IMR-90 (cell line): ENCODE measurements around the gene PRMT1. TPM values are rescaled to one million over a fixed set of nuclear protein-coding genes. Genes with fewer than 3 reads are reported as not detected.

Experiments
- ATAC-seq: fragments of 200-7000 bp; cut with Tn5 transposase; 2 replicates; pipeline ENCODE4 v1.9.1; 2020; ENCODE audit warnings: low read depth, mild to moderate bottlenecking, moderate library complexity
- BruUV-seq: library from RNA; stranded (reverse); fragments of 400-500 nt; replicated peaks from 2 replicates; lab custom pipeline; 2021; lab: Mats Ljungman, UMichigan
- CTCF ChIA-PET: fragments of 300-600 bp; formaldehyde crosslinking; extraction: SDS; loops from one replicate; lab custom pipeline; 2021; ENCODE audit warnings: antibody characterized with exemption; lab: Yijun Ruan, JAX
- POLR2A ChIA-PET: fragments of 300-600 bp; sonication (Branson Sonifier 250); formaldehyde crosslinking; loops from one replicate; lab custom pipeline; 2022; ENCODE audit warnings: antibody characterized with exemption; ENCODE audit not compliant: unreplicated experiment; lab: Charles Lee
- DNase-seq: peaks from one replicate; pipeline ENCODE4 v3.0.0; 2013
- H2AFZ ChIP-seq: replicated peaks from 2 replicates; pipeline ENCODE3; 2013; ENCODE audit warnings: low read length, mild to moderate bottlenecking; ENCODE audit not compliant: poor library complexity
- H2AK5ac ChIP-seq: 2 replicates; pipeline ENCODE4 v1.6.1; 2013; ENCODE audit warnings: low read depth, low read length, inconsistent platforms
- H2AK9ac ChIP-seq: replicated peaks from 2 replicates; pipeline ENCODE3; 2013; ENCODE audit warnings: mild to moderate bottlenecking, low read depth, low read length, moderate library complexity; ENCODE audit not compliant: poor library complexity
- H2BK120ac ChIP-seq: 2 replicates; pipeline ENCODE4 v1.6.1; 2013; ENCODE audit warnings: low read depth, low read length, inconsistent platforms
- H2BK15ac ChIP-seq: 3 replicates; pipeline ENCODE4 v1.6.1; 2013; ENCODE audit warnings: low read depth, low read length, inconsistent platforms
- H2BK20ac ChIP-seq: 2 replicates; pipeline ENCODE4 v1.6.1; 2013; ENCODE audit warnings: low read depth, mild to moderate bottlenecking, inconsistent platforms, low read length, moderate library complexity
- H2BK5ac ChIP-seq: 2 replicates; pipeline ENCODE4 v1.6.1; 2013; ENCODE audit warnings: mild to moderate bottlenecking, low read depth, low read length, inconsistent platforms; ENCODE audit not compliant: poor library complexity, severe bottlenecking
- H3K14ac ChIP-seq: replicated peaks from 2 replicates; pipeline ENCODE4 v1.6.1; 2013; ENCODE audit warnings: low read depth, low read length, inconsistent platforms
- H3K18ac ChIP-seq: 2 replicates; pipeline ENCODE4 v1.6.1; 2013; ENCODE audit warnings: low read depth, low read length, control low read depth
- H3K23ac ChIP-seq: 2 replicates; pipeline ENCODE4 v1.6.1; 2013; ENCODE audit warnings: low read depth, low read length, inconsistent platforms
- H3K27ac ChIP-seq: 2 replicates; pipeline ENCODE4 v1.5.1; 2013; ENCODE audit warnings: mild to moderate bottlenecking, control low read depth, low read length; ENCODE audit not compliant: insufficient read depth
- H3K27me3 ChIP-seq: 2 replicates; pipeline ENCODE4 v1.6.1; 2013; ENCODE audit warnings: low read length; ENCODE audit not compliant: control insufficient read depth, insufficient read depth
- H3K36me3 ChIP-seq: 2 replicates; pipeline ENCODE4 v1.6.1; 2013; ENCODE audit warnings: low read length, mixed read lengths; ENCODE audit not compliant: control insufficient read depth, insufficient read depth
- H3K4ac ChIP-seq: 2 replicates; pipeline ENCODE4 v1.6.1; 2013; ENCODE audit warnings: low read depth, low read length, inconsistent platforms
- H3K4me1 ChIP-seq: 2 replicates; pipeline ENCODE4 v1.6.1; 2013; ENCODE audit warnings: low read length, mixed read lengths; ENCODE audit not compliant: control insufficient read depth, insufficient read depth
- H3K4me2 ChIP-seq: 2 replicates; pipeline ENCODE4 v1.6.1; 2013; ENCODE audit warnings: low read depth, mild to moderate bottlenecking, control low read depth, low read length, moderate library complexity
- H3K4me3 ChIP-seq: 2 replicates; pipeline ENCODE4 v1.5.1; 2013; ENCODE audit warnings: low read depth, mild to moderate bottlenecking, control low read depth, low read length, moderate library complexity; ENCODE audit not compliant: insufficient read depth
- H3K56ac ChIP-seq: 2 replicates; pipeline ENCODE4 v1.6.1; 2013; ENCODE audit warnings: low read length, inconsistent platforms; ENCODE audit not compliant: insufficient read depth; ENCODE audit errors: extremely low read depth
- H3K79me1 ChIP-seq, 2 experiments: 2 replicates each; pipeline ENCODE4 v1.6.1; 2013; ENCODE audit warnings: low read length in 2 of 2, inconsistent platforms in 1 of 2, low read depth in 1 of 2
- H3K9ac ChIP-seq: 2 replicates; pipeline ENCODE4 v1.6.1; 2013; ENCODE audit warnings: low read depth, low read length, control low read depth
- H3K9me1 ChIP-seq: 2 replicates; pipeline ENCODE4 v1.6.1; 2013; ENCODE audit warnings: low read length, inconsistent platforms; ENCODE audit not compliant: insufficient read depth
- H3K9me3 ChIP-seq: 2 replicates; pipeline ENCODE4 v1.6.1; 2013; ENCODE audit warnings: low read length; ENCODE audit not compliant: control insufficient read depth, insufficient read depth
- H4K20me1 ChIP-seq: 2 replicates; pipeline ENCODE4 v1.6.1; 2013; ENCODE audit warnings: low read length, inconsistent platforms; ENCODE audit not compliant: insufficient read depth
- H4K5ac ChIP-seq: 2 replicates; pipeline ENCODE4 v1.6.1; 2013; ENCODE audit warnings: mild to moderate bottlenecking, low read depth, low read length, control low read depth
- H4K8ac ChIP-seq, 2 experiments: 2 replicates each; pipeline ENCODE4 v1.6.1; 2013; ENCODE audit warnings: low read depth in 2 of 2, low read length in 2 of 2, control low read depth in 1 of 2, inconsistent platforms in 1 of 2
- H4K91ac ChIP-seq: 2 replicates; pipeline ENCODE4 v1.6.1; 2013; ENCODE audit warnings: low read depth, low read length, inconsistent platforms; ENCODE audit not compliant: insufficient read depth
- MAZ ChIP-seq: IDR thresholded peaks from 2 replicates; pipeline ENCODE4 v1.6.1; 2012; ENCODE audit warnings: low read depth, mild to moderate bottlenecking, low read length, improper control_type of control experiment, moderate library complexity, borderline replicate concordance
- RAD21 ChIP-seq: IDR thresholded peaks from 2 replicates; pipeline ENCODE4 v1.6.1; 2012; ENCODE audit warnings: low read length, improper control_type of control experiment
- SMC3 ChIP-seq: fragments of 150-350 bp; IDR thresholded peaks from 2 replicates; pipeline ENCODE4 v1.6.1; 2016; ENCODE audit warnings: low read depth, mild to moderate bottlenecking, antibody characterized with exemption, low read length, moderate library complexity
- WGBS, 2 experiments: methylation state at CpG; one replicate each; pipeline versions ENCODE4 v1.1.5 to v1.1.7; 2013; ENCODE audit warnings: missing lambda C conversion rate in 2 of 2; ENCODE audit not compliant: insufficient read length in 1 of 2; ENCODE audit errors: extremely low coverage in 2 of 2; 5-methylcytosine and 5-hydroxymethylcytosine counted together
- dilution Hi-C: fragments of 300-500 bp; cut with HindIII; formaldehyde crosslinking; loops from one replicate; pipeline ENCODE4 v1.14.3; 2018; ENCODE audit warnings: low sequenced_read_pairs; ENCODE audit not compliant: unreplicated experiment
- in situ Hi-C: fragments of 300-500 bp; cut with MboI; formaldehyde crosslinking; loops from 3 replicates; pipeline ENCODE4 v1.14.3; 2019; ENCODE audit warnings: low sequenced_read_pairs, inconsistent platforms, mixed read lengths
- intact Hi-C: fragments of 100-400 bp; cut with micrococcal nuclease; formaldehyde crosslinking; loops from 2 replicates; pipeline ENCODE4 v1.10.0; 2022
- polyA plus RNA-seq, 3 experiments: library from polyadenylated mRNA; depleted of rRNA; stranded (reverse); fragments of >200 nt; gene quantifications; 2 replicates each; pipeline ENCODE4 v1.2.3, GENCODE V29; 2012; ENCODE audit warnings: low replicate concordance in 1 of 3
- total RNA-seq: library from RNA; depleted of rRNA; stranded (reverse); fragments of >200 nt; gene quantifications from 2 replicates; pipeline ENCODE4 v1.2.3, GENCODE V29; 2012
- TF ChIP-seq, protein P1 (sequence below): conservative IDR thresholded peaks from 2 replicates; pipeline ENCODE4 v1.5.1; 2012; ENCODE audit warnings: mild to moderate bottlenecking, low read depth, low read length, improper control_type of control experiment

Gene PRMT1
- total and polyA plus RNA-seq, 2 of the 4 experiments (the other 2 are of a cell fraction), result 497 to 840 TPM

DNA sequence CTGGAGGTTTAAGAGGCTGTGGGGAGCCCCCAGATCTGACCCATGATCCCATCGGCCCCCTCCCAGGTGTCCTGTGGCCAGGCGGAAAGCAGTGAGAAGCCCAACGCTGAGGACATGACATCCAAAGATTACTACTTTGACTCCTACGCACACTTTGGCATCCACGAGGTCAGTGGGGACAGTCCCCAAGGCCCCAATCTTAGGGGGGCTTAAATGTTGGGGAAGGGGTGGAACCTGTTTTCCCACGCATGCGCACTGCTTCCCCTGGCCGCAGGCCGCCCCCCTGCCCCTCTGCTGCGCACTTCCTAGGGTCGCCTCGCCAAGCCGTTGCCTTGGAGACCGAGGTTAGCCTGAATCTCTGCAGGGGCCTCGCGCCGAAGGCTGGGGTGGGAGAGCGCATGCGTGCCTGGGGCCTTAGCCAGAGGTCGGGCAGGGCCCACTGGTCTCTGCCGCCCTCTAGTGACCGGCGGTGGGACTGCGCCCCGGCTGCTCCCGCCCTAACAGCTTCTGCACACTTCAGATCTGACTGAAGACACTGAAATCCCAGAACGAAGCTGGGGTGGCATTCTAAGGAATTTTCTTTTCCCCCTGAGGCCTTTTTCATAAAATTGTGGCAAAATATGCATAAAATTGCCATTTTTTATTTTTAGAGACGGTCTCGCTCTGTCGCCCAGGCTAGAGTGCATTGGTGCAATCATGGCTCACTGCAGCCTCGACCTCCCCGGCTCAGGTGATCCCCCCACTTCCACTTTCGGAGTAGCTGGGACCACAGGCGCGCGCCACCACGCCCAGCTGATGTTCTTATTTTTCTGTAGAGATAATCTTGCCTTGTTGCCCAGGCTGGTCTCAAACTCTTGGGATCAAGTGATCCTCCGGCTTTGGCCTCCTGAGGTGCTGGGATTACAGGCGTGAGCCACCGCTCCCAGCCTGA lies 3.6 kb downstream of the PRMT1 start:
- ChIA-PET POLR2A (no interaction called here), CTCF (interaction anchor here (0.6 to 0.9 kb wide), 5 partner anchors 9 to 56 kb away, joined by 3 to 5 read pairs (median 3); partner anchors contain the start of genes ADM5, BCL2L12 and IRF3)
- H3K9me3 ChIP-seq, result no peaks in the 10 kb centered on the region
- intact Hi-C loops (loop anchor here (5.0 kb wide), 1 partner anchor 108 kb away; no protein-coding TSS in a partner anchor), dilution Hi-C loops (no loop called here), in situ Hi-C loops (loop anchor here (10.0 kb wide), 1 partner anchor 174 kb away; the partner anchor contains the start of gene PTOV1)
- peak overlapping the region; percentile 84 for H2AFZ ChIP-seq
- no peaks in the 10 kb centered on the region for H3K27me3 ChIP-seq
- no peak overlapping the region for H3K4me3 ChIP-seq
- peaks cover 19 to 67% of the 10 kb centered on the region in 2 experiments for H3K79me1 ChIP-seq
- H2BK5ac ChIP-seq, result peak overlapping the region; percentile 49
- H2BK120ac ChIP-seq, result no peak overlapping the region
- peaks cover 3% of the 10 kb centered on the region; the same call in 1 of the 2 replicates for H3K9me1 ChIP-seq
- WGBS, 2 experiments, result 93% methylated on average over 3 of the region's 40 CpGs; no CpG with 5 or more reads in 1 of the 2 experiments
- H3K23ac ChIP-seq, result peak overlapping the region; percentile 31; the same call in 1 of the 2 replicates
- BruUV-seq, result no TSS peak
- DNase-seq (peak; percentile 78), ATAC-seq (peak; percentile 19)
- H2BK20ac ChIP-seq, result no peak overlapping the region
- no peak; the same call in 1 of the 2 replicates for TF ChIP-seq MAZ
- peak; percentile 81 for TF ChIP-seq RAD21
- TF ChIP-seq, protein P1, sequence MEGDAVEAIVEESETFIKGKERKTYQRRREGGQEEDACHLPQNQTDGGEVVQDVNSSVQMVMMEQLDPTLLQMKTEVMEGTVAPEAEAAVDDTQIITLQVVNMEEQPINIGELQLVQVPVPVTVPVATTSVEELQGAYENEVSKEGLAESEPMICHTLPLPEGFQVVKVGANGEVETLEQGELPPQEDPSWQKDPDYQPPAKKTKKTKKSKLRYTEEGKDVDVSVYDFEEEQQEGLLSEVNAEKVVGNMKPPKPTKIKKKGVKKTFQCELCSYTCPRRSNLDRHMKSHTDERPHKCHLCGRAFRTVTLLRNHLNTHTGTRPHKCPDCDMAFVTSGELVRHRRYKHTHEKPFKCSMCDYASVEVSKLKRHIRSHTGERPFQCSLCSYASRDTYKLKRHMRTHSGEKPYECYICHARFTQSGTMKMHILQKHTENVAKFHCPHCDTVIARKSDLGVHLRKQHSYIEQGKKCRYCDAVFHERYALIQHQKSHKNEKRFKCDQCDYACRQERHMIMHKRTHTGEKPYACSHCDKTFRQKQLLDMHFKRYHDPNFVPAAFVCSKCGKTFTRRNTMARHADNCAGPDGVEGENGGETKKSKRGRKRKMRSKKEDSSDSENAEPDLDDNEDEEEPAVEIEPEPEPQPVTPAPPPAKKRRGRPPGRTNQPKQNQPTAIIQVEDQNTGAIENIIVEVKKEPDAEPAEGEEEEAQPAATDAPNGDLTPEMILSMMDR, result peak; percentile 98
- peak; percentile 63 for TF ChIP-seq SMC3
- H4K91ac ChIP-seq, result peak overlapping the region; percentile 31; the same call in 1 of the 2 replicates
- peak overlapping the region in 1 of 2 experiments; percentile 83; a peak in 1 of 4 replicates for H4K8ac ChIP-seq
- no peak overlapping the region for H2BK15ac ChIP-seq
- peak overlapping the region; percentile 56; the same call in 1 of the 2 replicates for H3K14ac ChIP-seq
- peaks cover 29% of the 10 kb centered on the region for H3K36me3 ChIP-seq
- peak overlapping the region; percentile 61 for H3K4me2 ChIP-seq
- H3K18ac ChIP-seq, result no peak overlapping the region
- peak overlapping the region; percentile 86 for H2AK5ac ChIP-seq
- H3K27ac ChIP-seq, result peak overlapping the region; percentile 46
- peaks cover 54% of the 10 kb centered on the region for H4K20me1 ChIP-seq
- H3K9ac ChIP-seq, result peak overlapping the region; percentile 57
- H2AK9ac ChIP-seq, result peak overlapping the region; percentile 68
- peak overlapping the region; percentile 74 for H3K4ac ChIP-seq
- H3K4me1 ChIP-seq, result peaks cover 13% of the 10 kb centered on the region
- H3K56ac ChIP-seq, result no peak overlapping the region
- H4K5ac ChIP-seq, result peak overlapping the region; percentile 79
